Endothelial cell of umbilical vein (primary cell): ENCODE measurements around the gene AKR1C4. TPM values are rescaled to one million over a fixed set of nuclear protein-coding genes. Genes with fewer than 3 reads are reported as not detected.
"Not testable (repeated sequence)": the region's sequence is repeated elsewhere in the genome, so short reads cannot be mapped to it uniquely, and the experiment has no call there.

Experiments used
- BruUV-seq: library from RNA; stranded (reverse); fragments of 400-500 nt; replicated peaks from 2 replicates; lab custom pipeline; 2021; lab: Mats Ljungman, UMichigan
- CTCF ChIA-PET: fragments of 300-600, 350-600 bp; sonication (Branson Sonifier 250); formaldehyde crosslinking; loops from one replicate; lab custom pipeline; 2021; ENCODE audit warnings: antibody characterized with exemption, inconsistent platforms; lab: Charles Lee
- POLR2A ChIA-PET: fragments of 300-600, 350-600 bp; sonication (Branson Sonifier 250); formaldehyde crosslinking; loops from one replicate; lab custom pipeline; 2021; ENCODE audit warnings: antibody characterized with exemption, inconsistent platforms; lab: Charles Lee
- DNase-seq: peaks from one replicate; pipeline ENCODE4 v3.0.0-alpha.2; 2011; ENCODE audit warnings: low read depth, low spot score
- FAIRE-seq: peaks from 2 replicates; lab custom pipeline; 2011; peaks lifted over from hg19 to GRCh38; lab: Jason Lieb, UNC
- H2AFZ ChIP-seq: 2 replicates; pipeline ENCODE4 v1.6.0; 2012; ENCODE audit warnings: low read depth, low read length, control low read depth, inconsistent platforms
- H3K27ac ChIP-seq: 2 replicates; pipeline ENCODE4 v1.5.1; 2011; ENCODE audit warnings: low read depth, mild to moderate bottlenecking, control low read depth, low read length, moderate library complexity; ENCODE audit not compliant: insufficient read depth
- H3K27me3 ChIP-seq, 2 experiments: 2 replicates each; pipeline versions ENCODE4 v1.6.0 to v1.6.1; 2011; ENCODE audit warnings: low read length in 2 of 2, mixed read lengths in 1 of 2; ENCODE audit not compliant: control insufficient read depth in 2 of 2, insufficient read depth in 2 of 2
- H3K36me3 ChIP-seq, 2 experiments: 2 replicates in 1 of 2; 3 replicates in 1 of 2; pipeline ENCODE4 v1.5.1; 2011; ENCODE audit warnings: low read length in 2 of 2, mild to moderate bottlenecking in 1 of 2, moderate library complexity in 1 of 2; ENCODE audit not compliant: control insufficient read depth in 2 of 2, insufficient read depth in 2 of 2; ENCODE audit errors: extremely low read depth in 1 of 2
- H3K4me1 ChIP-seq: 3 replicates; pipeline ENCODE4 v1.5.1; 2011; ENCODE audit warnings: mild to moderate bottlenecking, low read length; ENCODE audit not compliant: control insufficient read depth, insufficient read depth; ENCODE audit errors: extremely low read depth
- H3K4me2 ChIP-seq: 2 replicates; pipeline ENCODE4 v1.6.1; 2011; ENCODE audit warnings: low read length, control low read depth, mixed read lengths; ENCODE audit not compliant: insufficient read depth
- H3K4me3 ChIP-seq, 3 experiments: fragments of 200-600 bp in 1 of 3; sonication (generic), shearing (Covaris generic) in 1 of 3; replicated peaks in 1 of 3; 2 replicates each; pipeline ENCODE4 v1.5.1; 2011 to 2016; ENCODE audit warnings: control low read depth in 3 of 3, low read length in 3 of 3, mild to moderate bottlenecking in 2 of 3, inconsistent platforms in 1 of 3, low read depth in 1 of 3, moderate library complexity in 1 of 3; ENCODE audit not compliant: insufficient read depth in 1 of 3
- H3K79me2 ChIP-seq: 2 replicates; pipeline ENCODE4 v1.6.0; 2012; ENCODE audit warnings: low read length, inconsistent platforms; ENCODE audit not compliant: control insufficient read depth, insufficient read depth
- H3K9ac ChIP-seq: replicated peaks from 2 replicates; pipeline ENCODE3; 2011; ENCODE audit warnings: low read length, control low read depth; ENCODE audit not compliant: insufficient read depth; ENCODE audit errors: extremely low read depth
- H3K9me1 ChIP-seq: replicated peaks from 3 replicates; pipeline ENCODE4 v1.6.0; 2011; ENCODE audit warnings: mild to moderate bottlenecking, low read length; ENCODE audit not compliant: control insufficient read depth, insufficient read depth; ENCODE audit errors: extremely low read depth
- H3K9me3 ChIP-seq: replicated peaks from 2 replicates; pipeline ENCODE4 v1.5.1; 2012; ENCODE audit warnings: low read length, inconsistent platforms; ENCODE audit not compliant: control insufficient read depth, insufficient read depth
- H4K20me1 ChIP-seq: replicated peaks from 2 replicates; pipeline ENCODE3; 2011; ENCODE audit warnings: mild to moderate bottlenecking, low read length; ENCODE audit not compliant: control insufficient read depth, insufficient read depth; ENCODE audit errors: extremely low read depth
- FOS ChIP-seq: IDR thresholded peaks from 2 replicates; pipeline ENCODE4 v1.6.1; 2011; ENCODE audit warnings: mild to moderate bottlenecking, low read length, moderate library complexity, borderline replicate concordance; ENCODE audit not compliant: insufficient read depth
- dilution Hi-C: fragments of 300-500 bp; cut with MboI; formaldehyde crosslinking; loops from one replicate; pipeline ENCODE4 v1.15.0; 2019; ENCODE audit warnings: low sequenced_read_pairs; ENCODE audit not compliant: extremely low pct_ligation_motif_present
- intact Hi-C: fragments of 100-400 bp; cut with micrococcal nuclease; formaldehyde crosslinking; loops from one replicate; pipeline ENCODE4 v1.10.0; 2022
- polyA plus RNA-seq, 4 experiments: library from polyadenylated mRNA; depleted of rRNA in 3 of 4; stranded (reverse) in 3 of 4; unstranded in 1 of 4; fragments of >200 nt; gene quantifications; 2 replicates each; pipeline versions ENCODE4 v1.2.1 to v1.2.3, GENCODE V29; 2011 to 2012; ENCODE audit warnings: missing spikeins in 1 of 4
- total RNA-seq: library from RNA; stranded (reverse); gene quantifications from 2 replicates; pipeline ENCODE4 v1.2.3, GENCODE V29; 2021

The AKR1C4 gene
- total and polyA plus RNA-seq, 2 donors (not counting 3 experiments of a cell fraction or from before 2014, with no cell fraction given), result not detected

- H3K36me3 ChIP-seq, result no peaks in the 10 kb centered on the region
- BruUV-seq, result no TSS peak
- intact Hi-C loops, result no loop called here
These were observed 22.6 kb downstream of the AKR1C4 start for GRCh38 chr10:5219262-5219661.

DNA sequence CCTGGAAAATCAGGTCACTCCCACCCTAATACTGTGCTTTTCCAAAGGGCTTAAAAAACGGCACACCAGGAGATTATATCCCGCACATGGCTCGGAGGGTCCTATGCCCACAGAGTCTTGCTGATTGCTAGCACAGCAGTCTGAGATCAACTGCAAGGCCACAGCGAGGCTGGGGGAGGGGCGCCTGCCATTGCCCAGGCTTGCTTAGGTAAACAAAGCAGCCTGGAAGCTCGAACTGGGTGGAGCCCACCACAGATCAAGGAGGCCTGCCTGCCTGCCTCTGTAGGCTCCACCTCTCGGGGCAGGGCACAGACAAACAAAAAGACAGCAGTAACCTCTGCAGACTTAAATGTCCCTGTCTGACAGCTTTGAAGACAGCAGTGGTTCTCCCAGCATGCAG lies 26.3 kb downstream of the AKR1C4 start:
- H3K9me1 ChIP-seq, H2AFZ ChIP-seq, H3K79me2 ChIP-seq, H3K9ac ChIP-seq, H3K4me3 ChIP-seq, H3K27ac ChIP-seq, H3K4me1 ChIP-seq, H3K4me2 ChIP-seq, BruUV-seq, H3K9me3 ChIP-seq, CTCF ChIA-PET, POLR2A ChIA-PET, FAIRE-seq, H3K36me3 ChIP-seq, DNase-seq, intact Hi-C loops, H3K27me3 ChIP-seq, H4K20me1 ChIP-seq, dilution Hi-C loops: not testable (repeated sequence)

More at GRCh38 chr10:5219262-5219661, 22.6 kb downstream of the AKR1C4 start:
- CTCF ChIA-PET, result no interaction called here
- no peak overlapping the region for H3K4me3 ChIP-seq
- H3K9me3 ChIP-seq, result no peaks in the 10 kb centered on the region
- no peaks in the 10 kb centered on the region for H3K79me2 ChIP-seq
- H3K27me3 ChIP-seq, result no peaks in the 10 kb centered on the region
- FAIRE-seq (no peak), DNase-seq (no peak)
- H3K4me2 ChIP-seq, result no peak overlapping the region
- TF ChIP-seq FOS, result no peak
- H4K20me1 ChIP-seq, result no peaks in the 10 kb centered on the region
- POLR2A ChIA-PET, result no interaction called here
- dilution Hi-C loops, result no loop called here
- no peak overlapping the region for H3K27ac ChIP-seq
- no peaks in the 10 kb centered on the region for H3K4me1 ChIP-seq
- H2AFZ ChIP-seq, result no peak overlapping the region
- no peak overlapping the region for H3K9ac ChIP-seq
- H3K9me1 ChIP-seq, result no peaks in the 10 kb centered on the region
